Cerebellar nuclear complex (tissue), 1 donor: ENCODE data around the gene SAT1.
"Not testable (repeated sequence)": the region's sequence is repeated elsewhere in the genome, so short reads cannot be mapped to it uniquely, and the experiment has no call there.

Experiments used
- DNase-seq, 2 experiments: peaks; one replicate each; lab custom pipeline; 2025; lab: John Stamatoyannopoulos, UW

The SAT1 gene

GRCh38 chrX:23782863-23783588, at the start of gene SAT1:
SAT1 (plus strand) TSS chrX:23783173; CDS start chrX:23783352, 179 bp downstream.
- peak; percentile 53 to 80 for DNase-seq

DNA sequence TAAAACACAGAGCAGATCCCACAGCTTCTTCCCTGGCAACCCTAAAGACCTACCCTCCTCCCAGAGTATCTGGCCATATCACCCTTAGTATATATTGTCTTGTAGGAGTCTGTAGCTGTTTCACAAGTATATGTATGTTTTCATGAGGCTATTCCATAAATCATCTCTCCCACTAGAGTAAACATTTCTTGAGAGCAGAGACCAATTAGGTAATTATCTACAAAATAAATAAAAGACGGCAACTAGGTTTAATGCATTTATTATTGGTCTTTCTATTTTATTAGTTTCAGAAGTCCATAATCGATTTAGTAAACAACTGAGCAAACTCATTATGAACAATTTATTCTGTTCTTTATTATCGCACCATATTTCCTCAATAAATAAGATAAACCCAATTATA, 46.9 kb upstream of the SAT1 start:
- DNase-seq = no peak

GRCh38 chrX:23737413-23737812, 45.6 kb upstream of the SAT1 start:
- DNase-seq = no peak

DNA sequence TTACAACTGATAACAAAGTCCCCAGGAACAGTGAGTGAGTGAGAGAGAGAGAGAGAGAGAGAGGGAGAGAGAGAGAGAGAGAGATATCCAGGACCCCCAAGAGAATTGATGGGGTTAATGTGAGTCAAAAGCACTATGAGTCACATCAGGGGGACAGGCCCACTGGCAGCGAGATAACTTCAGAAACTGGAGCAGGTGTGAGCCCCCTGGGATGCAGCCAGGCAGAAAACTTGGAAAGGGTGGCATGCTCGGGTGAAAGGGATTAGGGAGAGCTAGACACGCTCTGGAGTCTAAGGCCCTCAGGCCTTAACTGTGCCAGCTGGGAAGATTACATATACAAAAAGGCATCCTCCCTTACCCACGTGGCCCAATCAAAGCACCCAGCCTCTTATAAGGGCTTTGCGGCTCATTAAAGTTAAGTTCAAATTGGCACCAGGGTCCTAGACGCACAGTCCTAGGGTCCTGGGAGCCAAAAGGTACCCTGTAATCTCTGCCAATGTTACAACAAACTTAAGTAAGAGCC, 40.7 kb upstream of the SAT1 start:
- DNase-seq = no peak

- DNase-seq = peak in 1 of 2 experiments; percentile 55
Observed at GRCh38 chrX:23742697-23743622, 40.0 kb upstream of the SAT1 start, which contains the start of gene ACOT9. ACOT9 (minus strand) TSS chrX:23743276; CDS start chrX:23743144, 132 bp downstream.

- DNase-seq = not testable (repeated sequence)
Observed at GRCh38 chrX:23743623-23743971, 39.4 kb upstream of the SAT1 start.

GRCh38 chrX:23745786-23746185, 37.2 kb upstream of the SAT1 start:
- no peak for DNase-seq

DNA sequence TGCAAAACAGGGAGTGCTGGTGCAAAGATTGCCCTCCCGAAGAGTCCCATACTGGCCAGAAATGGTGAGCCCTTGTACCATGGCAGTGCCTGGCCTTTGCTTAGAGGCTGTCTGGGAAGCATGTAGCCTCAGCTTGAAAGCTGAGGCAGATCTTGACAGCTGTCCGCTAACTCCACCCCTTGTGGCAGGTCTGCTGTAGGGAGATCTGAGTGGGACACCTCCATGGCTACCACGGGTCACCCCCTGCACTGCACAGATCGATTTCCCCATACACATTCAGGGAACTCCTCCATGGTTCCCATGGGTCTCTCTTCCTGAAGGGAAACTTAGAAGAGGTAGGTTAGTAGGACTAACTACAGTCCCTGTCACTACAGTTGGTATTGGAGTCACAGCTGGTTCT, 33.8 kb upstream of the SAT1 start:
- no peak for DNase-seq

- DNase-seq = no peak
Observed at GRCh38 chrX:23749576-23749975, 33.4 kb upstream of the SAT1 start.

GRCh38 chrX:23752740-23753415, 30.1 kb upstream of the SAT1 start:
- DNase-seq = no peak

- DNase-seq = no peak
Observed at GRCh38 chrX:23754664-23755063, 28.3 kb upstream of the SAT1 start.

GRCh38 chrX:23756165-23756564, 26.8 kb upstream of the SAT1 start:
- DNase-seq = no peak

GRCh38 chrX:23759821-23760220, 23.2 kb upstream of the SAT1 start:
- DNase-seq = no peak

DNA sequence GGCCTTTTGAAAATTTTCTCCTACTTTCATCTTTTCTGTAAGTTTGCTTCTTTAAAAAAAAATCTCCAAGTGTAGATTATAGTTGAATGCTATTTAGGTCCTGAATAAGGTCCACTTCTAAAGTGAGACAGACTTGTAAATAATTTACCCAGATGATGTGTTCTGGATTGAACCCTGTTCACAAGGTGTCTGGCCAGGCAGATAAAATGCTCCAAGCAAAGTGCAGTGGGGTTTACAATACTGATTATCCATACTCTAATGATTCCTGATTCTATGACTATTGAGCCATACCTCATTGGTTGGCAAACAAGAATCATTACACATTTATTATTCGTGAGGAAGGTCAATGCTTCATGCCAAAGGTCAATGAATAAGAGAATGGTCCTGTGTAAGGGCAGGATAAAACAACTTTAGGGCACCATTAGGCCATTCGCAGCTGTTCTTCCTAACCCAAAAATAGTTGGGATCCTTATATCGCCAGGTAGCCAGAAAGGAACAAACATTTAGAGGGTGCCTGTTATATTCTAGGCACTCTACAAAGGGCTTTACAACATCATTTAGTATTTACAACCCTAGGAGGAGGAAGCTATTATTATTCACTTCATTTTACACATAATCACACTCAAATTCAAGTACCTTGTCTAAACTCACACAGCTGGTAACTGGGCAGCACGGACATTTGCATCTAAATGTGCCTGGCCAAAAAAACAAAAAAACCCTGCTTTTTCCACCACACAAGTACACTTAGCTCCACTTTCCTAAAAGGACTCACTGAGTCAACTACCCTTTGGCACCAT, 18.6 kb upstream of the SAT1 start:
- no peak for DNase-seq

- DNase-seq = no peak
Observed at GRCh38 chrX:23765449-23765848, 17.5 kb upstream of the SAT1 start.

- no peak for DNase-seq
Observed at GRCh38 chrX:23765868-23766267, 17.1 kb upstream of the SAT1 start.

GRCh38 chrX:23766650-23767551, 16.1 kb upstream of the SAT1 start:
- DNase-seq = no peak

DNA sequence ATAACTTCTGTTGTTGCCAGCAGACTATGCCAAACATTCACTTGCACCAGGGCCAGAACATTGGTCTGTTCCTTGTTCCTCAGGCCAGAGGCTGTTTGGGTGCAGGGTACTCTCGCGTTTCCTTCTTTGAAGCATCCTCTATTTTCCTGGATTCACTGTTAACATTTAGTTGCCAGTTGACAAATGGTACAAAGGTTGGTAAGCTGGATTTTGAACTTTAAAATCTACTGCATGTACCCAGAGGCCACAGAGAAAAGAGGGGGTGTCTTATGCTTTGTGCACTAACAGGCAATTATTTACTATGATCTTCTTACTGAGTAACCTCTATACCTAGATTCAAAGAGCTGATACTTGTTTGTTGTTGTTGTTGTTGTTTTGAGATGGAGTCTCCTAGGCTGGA, 12.8 kb upstream of the SAT1 start:
- no peak for DNase-seq

GRCh38 chrX:23771086-23771485, 11.9 kb upstream of the SAT1 start:
- not testable (repeated sequence) for DNase-seq

- DNase-seq = no peak
Observed at GRCh38 chrX:23773601-23774175, 9.3 kb upstream of the SAT1 start.
